ENCODE results near the gene CABP1. TPM values are rescaled to one million over a fixed set of nuclear protein-coding genes. Genes with fewer than 3 reads are reported as not detected.

Gene CABP1
- total and polyA plus RNA-seq, 4 experiments from 2014 or later: not detected

DNA sequence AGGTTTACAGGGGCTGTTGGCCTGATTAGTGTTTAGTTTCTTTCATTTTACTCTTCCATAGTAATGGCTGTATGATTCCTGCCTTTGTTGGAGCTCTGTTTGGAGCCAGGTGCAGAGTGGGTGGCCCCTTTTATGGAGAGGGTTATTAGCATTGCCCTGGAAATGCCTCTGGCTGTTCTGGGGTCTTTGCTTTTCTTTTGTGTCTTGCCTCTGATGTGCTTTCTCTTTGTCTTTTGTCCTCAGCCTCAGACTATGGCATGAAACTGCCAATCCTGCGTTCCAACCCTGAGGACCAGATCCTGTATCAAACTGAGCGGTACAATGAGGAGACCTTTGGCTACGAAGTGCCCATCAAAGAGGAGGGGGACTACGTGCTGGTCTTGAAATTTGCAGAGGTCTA, 53.4 kb downstream of the CABP1 start:
- CTCF ChIA-PET (ENCODE audit: partially characterized antibody): no interaction called here
- Mint-ChIP-seq H3K4me1 (peaks cover 18 to 49% (median 35%) of the 10 kb centered on the region in 4 donors), H3K4me3 (no peak overlapping the region), H3K36me3 (peaks cover 52 to 55% of the 10 kb centered on the region in 2 donors), H3K27me3 (no peaks in the 10 kb centered on the region), H3K27ac (peak overlapping the region in 1 of 7 donors; percentile 30), H3K9me3 (no peaks in the 10 kb centered on the region)
- intact Hi-C loops (cut with micrococcal nuclease): no loop called here
- H3K9me3 ChIP-seq (ENCODE audit: control insufficient read depth in 1 of 2, low read length in 2 of 2): no peaks in the 10 kb centered on the region
- H3K27me3 ChIP-seq (ENCODE audit: insufficient read depth, low read length): no peaks in the 10 kb centered on the region
- POLR2A ChIA-PET (ENCODE audit: partially characterized antibody): no interaction called here
- DNase-seq: no peak
- H3K36me3 ChIP-seq (ENCODE audit: insufficient read depth, low read length): peaks cover 47% of the 10 kb centered on the region
- H3K4me1 ChIP-seq (ENCODE audit: insufficient read depth, low read length): peaks cover 30% of the 10 kb centered on the region
- H3K27ac ChIP-seq (ENCODE audit: low read depth, low read length): no peak overlapping the region
- no peak overlapping the region for H3K4me3 ChIP-seq (ENCODE audit: low read length in 2 of 2)

DNA sequence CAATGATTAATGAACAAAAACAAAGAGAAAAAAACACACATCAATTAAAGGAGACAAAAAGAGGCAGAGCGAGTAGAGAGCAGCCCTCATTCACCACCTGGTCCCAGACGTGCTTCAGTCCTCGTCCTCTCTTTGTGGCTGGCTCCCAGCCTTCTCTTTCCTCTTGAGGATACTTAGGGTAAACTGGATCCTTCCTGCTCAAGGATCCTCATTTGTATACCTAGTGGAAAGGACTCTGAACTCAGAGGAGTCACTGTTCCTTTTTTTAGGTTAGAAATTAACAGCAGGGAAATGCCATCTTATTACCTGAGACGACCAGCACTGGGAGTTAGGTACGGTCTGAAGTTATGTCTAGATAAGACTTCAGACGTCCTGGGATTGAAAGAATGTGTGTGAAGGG, 56.2 kb downstream of the CABP1 start:
- Histone ChIP-seq H3K27ac (ENCODE audit: low read depth, low read length) (no peak overlapping the region), H3K9me3 (ENCODE audit: control insufficient read depth in 1 of 2, low read length in 2 of 2) (no peaks in the 10 kb centered on the region), H3K36me3 (ENCODE audit: insufficient read depth, low read length) (peaks cover 74% of the 10 kb centered on the region), H3K27me3 (ENCODE audit: insufficient read depth, low read length) (no peaks in the 10 kb centered on the region), H3K4me1 (ENCODE audit: insufficient read depth, low read length) (peaks cover 8% of the 10 kb centered on the region), H3K4me3 (ENCODE audit: low read length in 2 of 2) (no peak overlapping the region)
- POLR2A ChIA-PET (ENCODE audit: partially characterized antibody): no interaction called here
- H3K36me3 Mint-ChIP-seq: peaks cover 75 to 81% of the 10 kb centered on the region in 2 donors
- no peaks in the 10 kb centered on the region for H3K27me3 Mint-ChIP-seq
- H3K4me3 Mint-ChIP-seq: no peak overlapping the region
- intact Hi-C loops (cut with micrococcal nuclease): no loop called here
- no peaks in the 10 kb centered on the region for H3K9me3 Mint-ChIP-seq
- DNase-seq: no peak
- H3K4me1 Mint-ChIP-seq: peaks cover 8 to 22% (median 12%) of the 10 kb centered on the region in 4 donors
- no peak overlapping the region for H3K27ac Mint-ChIP-seq
- CTCF ChIA-PET (ENCODE audit: partially characterized antibody): no interaction called here

DNA sequence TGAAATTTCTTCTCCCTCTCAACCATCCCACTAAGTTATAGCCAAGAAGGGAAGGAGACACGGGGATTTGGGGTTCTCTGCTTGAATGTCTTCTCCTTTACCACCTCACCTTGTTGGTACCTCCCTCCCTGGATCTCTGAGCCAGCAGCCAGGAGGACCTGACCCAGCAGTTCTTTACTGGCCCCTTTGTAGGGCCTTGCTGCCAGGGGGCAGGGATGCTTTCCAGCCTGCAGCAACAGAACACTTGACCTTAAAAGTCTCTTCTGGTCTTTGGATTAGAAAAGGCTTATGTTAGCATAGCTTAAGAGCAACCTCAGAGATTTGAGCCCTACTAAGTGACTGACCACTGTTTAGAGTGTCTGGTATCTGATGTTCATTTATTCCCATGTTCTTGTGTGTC, 56.9 kb downstream of the CABP1 start:
- Histone ChIP-seq H3K27ac (ENCODE audit: low read depth, low read length) (no peak overlapping the region), H3K9me3 (ENCODE audit: control insufficient read depth in 1 of 2, low read length in 2 of 2) (no peaks in the 10 kb centered on the region), H3K4me3 (ENCODE audit: low read length in 2 of 2) (no peak overlapping the region), H3K27me3 (ENCODE audit: insufficient read depth, low read length) (no peaks in the 10 kb centered on the region), H3K4me1 (ENCODE audit: insufficient read depth, low read length) (peaks cover 2% of the 10 kb centered on the region), H3K36me3 (ENCODE audit: insufficient read depth, low read length) (peaks cover 76% of the 10 kb centered on the region)
- DNase-seq: no peak
- H3K4me3 Mint-ChIP-seq: no peak overlapping the region
- no peaks in the 10 kb centered on the region for H3K9me3 Mint-ChIP-seq
- peak overlapping the region in 2 of 7 donors; percentile 13 to 43 for H3K27ac Mint-ChIP-seq
- H3K4me1 Mint-ChIP-seq: peaks cover 4 to 15% (median 7%) of the 10 kb centered on the region in 4 donors
- POLR2A ChIA-PET (ENCODE audit: partially characterized antibody): interaction anchor here (1.6 to 1.9 kb wide), 2 partner anchors 9 to 11 kb away, joined by 3 to 5 read pairs; partner anchors contain the start of gene MLEC
- H3K36me3 Mint-ChIP-seq: peaks cover 79 to 84% of the 10 kb centered on the region in 2 donors
- intact Hi-C loops (cut with micrococcal nuclease): no loop called here
- no peaks in the 10 kb centered on the region for H3K27me3 Mint-ChIP-seq
- CTCF ChIA-PET (ENCODE audit: partially characterized antibody): interaction anchor here (1.0 to 1.9 kb wide), 6 partner anchors 8 to 115 kb away, joined by 3 to 6 read pairs (median 4); no protein-coding TSS in a partner anchor

DNA sequence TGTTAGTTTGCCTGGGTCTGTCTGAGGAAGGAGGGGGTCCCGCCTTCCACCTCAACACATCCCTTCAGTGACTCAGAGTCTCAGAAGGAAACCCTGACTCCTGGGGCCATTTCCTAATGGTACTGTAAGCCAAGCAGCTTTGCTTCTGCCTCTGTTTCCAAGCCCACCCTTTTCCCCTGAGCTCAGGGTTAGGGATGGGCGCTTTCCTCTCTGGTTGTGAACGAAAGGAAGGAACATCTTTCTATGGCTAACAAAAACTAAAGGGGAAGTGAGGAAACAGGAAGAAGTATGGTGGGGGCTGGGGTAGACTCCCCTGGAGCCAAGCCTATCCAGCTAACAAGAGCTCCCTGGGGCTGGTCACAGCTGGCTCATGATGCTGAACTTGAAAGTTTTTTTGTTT, 58.2 kb downstream of the CABP1 start:
- Histone ChIP-seq H3K4me1 (ENCODE audit: insufficient read depth, low read length) (no peaks in the 10 kb centered on the region), H3K27me3 (ENCODE audit: insufficient read depth, low read length) (no peaks in the 10 kb centered on the region), H3K4me3 (ENCODE audit: low read length in 2 of 2) (no peak overlapping the region), H3K27ac (ENCODE audit: low read depth, low read length) (no peak overlapping the region), H3K9me3 (ENCODE audit: control insufficient read depth in 1 of 2, low read length in 2 of 2) (no peaks in the 10 kb centered on the region), H3K36me3 (ENCODE audit: insufficient read depth, low read length) (peaks cover 79% of the 10 kb centered on the region)
- H3K9me3 Mint-ChIP-seq: no peaks in the 10 kb centered on the region
- ChIA-PET CTCF (ENCODE audit: partially characterized antibody) (interaction anchor here (1.2 to 1.9 kb wide), 6 partner anchors 9 to 117 kb away, joined by 3 to 7 read pairs (median 4); partner anchors contain the start of gene ACADS), POLR2A (ENCODE audit: partially characterized antibody) (interaction anchor here (1.6 to 2.0 kb wide), 3 partner anchors 11 to 12 kb away, joined by 3 to 6 read pairs (median 5); partner anchors contain the start of genes MLEC and UNC119B)
- H3K27ac Mint-ChIP-seq: peak overlapping the region in 2 of 7 donors; percentile 13 to 23
- H3K27me3 Mint-ChIP-seq: no peaks in the 10 kb centered on the region
- peaks cover 75 to 80% of the 10 kb centered on the region in 2 donors for H3K36me3 Mint-ChIP-seq
- H3K4me1 Mint-ChIP-seq: peaks cover 0 to 5% (median 0%) of the 10 kb centered on the region in 4 donors
- no peak for DNase-seq
- H3K4me3 Mint-ChIP-seq: no peak overlapping the region
- intact Hi-C loops (cut with micrococcal nuclease): no loop called here

DNA sequence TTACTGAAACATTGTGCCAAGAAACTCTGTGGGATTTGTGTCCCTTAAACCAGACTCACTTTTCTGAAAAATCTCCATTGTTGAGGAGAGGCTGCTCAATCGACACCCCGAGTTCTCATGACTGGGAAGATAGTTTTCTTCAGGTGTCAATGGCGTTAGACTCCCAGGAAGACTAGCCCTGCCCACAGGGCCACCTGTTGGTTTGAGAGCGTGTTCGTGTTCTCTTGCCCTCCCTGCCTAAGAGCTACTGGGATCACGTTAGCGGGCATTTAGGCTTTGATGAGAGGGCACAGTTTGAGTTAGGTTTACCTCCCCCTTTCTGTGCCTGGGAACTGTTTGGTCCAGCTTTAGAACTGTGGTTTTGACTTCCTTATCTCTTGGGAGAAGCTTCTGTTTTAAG, 59.1 kb downstream of the CABP1 start:
- Mint-ChIP-seq H3K4me3 (no peak overlapping the region), H3K27ac (no peak overlapping the region), H3K9me3 (no peaks in the 10 kb centered on the region), H3K36me3 (peaks cover 66 to 76% of the 10 kb centered on the region in 2 donors), H3K4me1 (no peaks in the 10 kb centered on the region), H3K27me3 (no peaks in the 10 kb centered on the region)
- CTCF ChIA-PET (ENCODE audit: partially characterized antibody): interaction anchor here (1.1 to 1.8 kb wide), 3 partner anchors 26 to 51 kb away, joined by 3 to 7 read pairs (median 4); partner anchors contain the start of gene ACADS
- no peaks in the 10 kb centered on the region for H3K9me3 ChIP-seq (ENCODE audit: control insufficient read depth in 1 of 2, low read length in 2 of 2)
- no peaks in the 10 kb centered on the region for H3K4me1 ChIP-seq (ENCODE audit: insufficient read depth, low read length)
- H3K27me3 ChIP-seq (ENCODE audit: insufficient read depth, low read length): no peaks in the 10 kb centered on the region
- H3K4me3 ChIP-seq (ENCODE audit: low read length in 2 of 2): no peak overlapping the region
- peaks cover 70% of the 10 kb centered on the region for H3K36me3 ChIP-seq (ENCODE audit: insufficient read depth, low read length)
- no peak overlapping the region for H3K27ac ChIP-seq (ENCODE audit: low read depth, low read length)
- intact Hi-C loops (cut with micrococcal nuclease): no loop called here
- POLR2A ChIA-PET (ENCODE audit: partially characterized antibody): interaction anchor here (0.6 to 2.0 kb wide), 3 partner anchors 11 to 21 kb away, joined by 3 to 6 read pairs (median 4); partner anchors contain the start of gene UNC119B
- no peak for DNase-seq

DNA sequence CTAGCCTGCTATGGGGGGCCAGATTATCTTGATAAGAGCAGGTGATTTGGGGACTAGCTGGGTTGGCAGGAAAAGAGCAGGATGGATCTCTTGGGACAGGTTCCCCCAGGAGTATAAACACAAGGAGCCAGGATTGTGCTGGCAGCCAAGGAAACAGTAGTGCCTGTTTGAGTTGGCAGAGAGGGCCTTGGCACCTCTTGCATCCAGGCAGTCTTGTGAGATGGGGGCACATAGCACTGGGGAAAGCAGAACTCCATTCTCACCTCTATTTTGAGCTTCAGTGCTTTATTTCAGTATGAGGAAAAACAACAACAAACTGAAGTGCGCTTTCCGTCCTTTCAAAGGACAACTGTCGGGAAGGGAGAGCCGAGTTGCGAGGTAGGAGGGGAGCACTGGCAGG, 60.5 kb downstream of the CABP1 start:
- Histone ChIP-seq H3K4me3 (ENCODE audit: low read length in 2 of 2) (no peak overlapping the region), H3K9me3 (ENCODE audit: control insufficient read depth in 1 of 2, low read length in 2 of 2) (no peaks in the 10 kb centered on the region), H3K36me3 (ENCODE audit: insufficient read depth, low read length) (peaks cover 61% of the 10 kb centered on the region), H3K27ac (ENCODE audit: low read depth, low read length) (no peak overlapping the region), H3K4me1 (ENCODE audit: insufficient read depth, low read length) (no peaks in the 10 kb centered on the region), H3K27me3 (ENCODE audit: insufficient read depth, low read length) (no peaks in the 10 kb centered on the region)
- Mint-ChIP-seq H3K9me3 (no peaks in the 10 kb centered on the region), H3K4me1 (no peaks in the 10 kb centered on the region), H3K4me3 (no peak overlapping the region), H3K36me3 (peaks cover 53 to 62% of the 10 kb centered on the region in 2 donors), H3K27ac (peak overlapping the region in 4 of 7 donors; percentile 49 to 78 (median 60)), H3K27me3 (no peaks in the 10 kb centered on the region)
- DNase-seq: no peak
- intact Hi-C loops (cut with micrococcal nuclease): no loop called here
- ChIA-PET CTCF (ENCODE audit: partially characterized antibody) (interaction anchor here (1.3 kb wide), 1 partner anchor 8 kb away, joined by 4 read pairs; no protein-coding TSS in a partner anchor), POLR2A (ENCODE audit: partially characterized antibody) (interaction anchor here (0.6 to 1.2 kb wide), 3 partner anchors 9 to 500 kb away, joined by 3 read pairs; partner anchors contain the start of genes RPLP0 and UNC119B)

DNA sequence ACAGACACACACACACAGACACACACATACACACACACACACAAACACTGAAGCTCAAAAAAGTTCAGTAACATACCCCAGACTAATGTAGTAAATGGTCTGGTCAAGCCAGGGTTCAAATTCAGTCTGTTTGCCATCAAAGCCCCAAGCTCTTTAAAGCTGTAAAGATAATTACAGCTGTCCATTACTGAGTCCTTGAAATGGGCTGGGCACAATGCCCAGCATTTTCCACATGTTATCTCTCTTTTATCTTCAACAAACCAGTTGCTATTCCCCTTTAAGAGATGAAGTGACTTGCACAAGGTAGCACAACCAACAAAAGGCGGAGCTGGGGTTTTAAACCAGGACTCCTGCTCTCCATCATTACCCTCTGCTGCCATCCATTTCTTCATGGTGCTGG, 62.2 kb downstream of the CABP1 start:
- Mint-ChIP-seq H3K27ac (peak overlapping the region in 2 of 7 donors; percentile 7 to 32), H3K27me3 (no peaks in the 10 kb centered on the region), H3K4me1 (no peaks in the 10 kb centered on the region), H3K9me3 (no peaks in the 10 kb centered on the region), H3K36me3 (peaks cover 35 to 46% of the 10 kb centered on the region in 2 donors), H3K4me3 (no peak overlapping the region)
- intact Hi-C loops (cut with micrococcal nuclease): no loop called here
- ChIA-PET POLR2A (ENCODE audit: partially characterized antibody) (no interaction called here), CTCF (ENCODE audit: partially characterized antibody) (interaction anchor here (1.4 to 1.5 kb wide), 2 partner anchors 54 to 56 kb away, joined by 3 to 5 read pairs; no protein-coding TSS in a partner anchor)
- Histone ChIP-seq H3K4me1 (ENCODE audit: insufficient read depth, low read length) (no peaks in the 10 kb centered on the region), H3K4me3 (ENCODE audit: low read length in 2 of 2) (no peak overlapping the region), H3K36me3 (ENCODE audit: insufficient read depth, low read length) (peaks cover 45% of the 10 kb centered on the region), H3K27ac (ENCODE audit: low read depth, low read length) (no peak overlapping the region), H3K9me3 (ENCODE audit: control insufficient read depth in 1 of 2, low read length in 2 of 2) (no peaks in the 10 kb centered on the region), H3K27me3 (ENCODE audit: insufficient read depth, low read length) (no peaks in the 10 kb centered on the region)
- no peak for DNase-seq

All from CD4-positive, alpha-beta memory T cell (primary cell).